ENCODE results near the gene PPP3CB. TPM values are rescaled to one million over a fixed set of nuclear protein-coding genes. Genes with fewer than 3 reads are reported as not detected.
A peak's percentile ranks its signal among the peaks of the same experiment; 100 is the strongest.
"Not testable (repeated sequence)": the region's sequence is repeated elsewhere in the genome, so short reads cannot be mapped to it uniquely, and the experiment has no call there.

The PPP3CB gene
- total RNA-seq, 1 donor from 2014 or later: 65.5 TPM

- no peak for DNase-seq (ENCODE audit: extremely low spot score, unreplicated experiment)
Observed at GRCh38 chr10:73398024-73398423, 97.8 kb downstream of the PPP3CB start.

GRCh38 chr10:73394325-73394724 is 101.5 kb downstream of the PPP3CB start:
- DNase-seq (ENCODE audit: extremely low spot score, unreplicated experiment); H3K27ac Mint-ChIP-seq (ENCODE audit: unreplicated experiment); H3K4me3 Mint-ChIP-seq (ENCODE audit: unreplicated experiment); H3K4me1 Mint-ChIP-seq (ENCODE audit: unreplicated experiment); H3K9me3 Mint-ChIP-seq (ENCODE audit: unreplicated experiment); H3K27me3 Mint-ChIP-seq (ENCODE audit: unreplicated experiment): not testable (repeated sequence)
- H3K36me3 Mint-ChIP-seq (ENCODE audit: unreplicated experiment): peaks cover 49% of the 10 kb centered on the region

More at GRCh38 chr10:73398024-73398423, 97.8 kb downstream of the PPP3CB start:
- Mint-ChIP-seq H3K4me1 (ENCODE audit: unreplicated experiment) (no peaks in the 10 kb centered on the region), H3K27me3 (ENCODE audit: unreplicated experiment) (no peaks in the 10 kb centered on the region), H3K27ac (ENCODE audit: unreplicated experiment) (no peak overlapping the region), H3K4me3 (ENCODE audit: unreplicated experiment) (no peak overlapping the region), H3K9me3 (ENCODE audit: unreplicated experiment) (no peaks in the 10 kb centered on the region), H3K36me3 (ENCODE audit: unreplicated experiment) (peaks cover 32% of the 10 kb centered on the region)
- TF ChIP-seq CTCF (IDR thresholded peaks at IDR 0.05): peak; percentile 16

- no peak overlapping the region for H3K27ac Mint-ChIP-seq (ENCODE audit: unreplicated experiment)
- no peaks in the 10 kb centered on the region for H3K9me3 Mint-ChIP-seq (ENCODE audit: unreplicated experiment)
- H3K4me1 Mint-ChIP-seq (ENCODE audit: unreplicated experiment): no peaks in the 10 kb centered on the region
- TF ChIP-seq CTCF (IDR thresholded peaks at IDR 0.05): no peak
- peaks cover 50% of the 10 kb centered on the region for H3K36me3 Mint-ChIP-seq (ENCODE audit: unreplicated experiment)
- no peaks in the 10 kb centered on the region for H3K27me3 Mint-ChIP-seq (ENCODE audit: unreplicated experiment)
- no peak overlapping the region for H3K4me3 Mint-ChIP-seq (ENCODE audit: unreplicated experiment)
- DNase-seq (ENCODE audit: extremely low spot score, unreplicated experiment): no peak
Observed at GRCh38 chr10:73388228-73388627, 107.6 kb downstream of the PPP3CB start.

- DNase-seq (ENCODE audit: extremely low spot score, unreplicated experiment): no peak
- no peak for TF ChIP-seq CTCF (IDR thresholded peaks at IDR 0.05)
- Mint-ChIP-seq H3K4me3 (ENCODE audit: unreplicated experiment) (no peak overlapping the region), H3K9me3 (ENCODE audit: unreplicated experiment) (no peaks in the 10 kb centered on the region), H3K4me1 (ENCODE audit: unreplicated experiment) (no peaks in the 10 kb centered on the region), H3K27ac (ENCODE audit: unreplicated experiment) (no peak overlapping the region), H3K27me3 (ENCODE audit: unreplicated experiment) (no peaks in the 10 kb centered on the region), H3K36me3 (ENCODE audit: unreplicated experiment) (peaks cover 50% of the 10 kb centered on the region)
Observed at GRCh38 chr10:73386583-73386982, 109.2 kb downstream of the PPP3CB start.

Other genes starting within 250 kb of the PPP3CB start
- 19.3 and 19.6 TPM in 2 replicates for gene DNAJC9, start 248.8 kb downstream of the PPP3CB start, total RNA-seq
- gene MRPS16, start 243.4 kb downstream of the PPP3CB start, total RNA-seq: 63.5 and 78.6 TPM in 2 replicates
- 0.86 and 1.2 TPM in 2 replicates for gene CFAP70, start 137.2 kb downstream of the PPP3CB start, total RNA-seq
- gene ANXA7, start 82.0 kb downstream of the PPP3CB start, total RNA-seq: 83.5 and 93.7 TPM in 2 replicates
- gene MSS51, start 62.5 kb downstream of the PPP3CB start, total RNA-seq: 2.6 and 2.8 TPM in 2 replicates
- 9.4 and 11.2 TPM in 2 replicates for gene USP54, start 95.3 kb upstream of the PPP3CB start, total RNA-seq
- gene MYOZ1, start 145.4 kb upstream of the PPP3CB start, total RNA-seq: 0.59 and 0.78 TPM in 2 replicates
- gene SYNPO2L, start 160.0 kb upstream of the PPP3CB start, total RNA-seq: not detected in 2 replicates
- gene AGAP5, start 202.1 kb upstream of the PPP3CB start, total RNA-seq: 5.9 and 8.1 TPM in 2 replicates
- gene SEC24C, start 248.3 kb upstream of the PPP3CB start, total RNA-seq: 64.1 and 64.2 TPM in 2 replicates

All from osteocyte (in vitro differentiated cells).